Astrocyte (in vitro differentiated cells and primary cell): ENCODE measurements around the gene RSPH1.

Experiments used
- EZH2 ChIP-seq: IDR thresholded peaks from 2 replicates; pipeline ENCODE4 v1.6.1; 2012; ENCODE audit warnings: mild to moderate bottlenecking, low read length, inconsistent platforms; ENCODE audit not compliant: insufficient read depth
- TF ChIP-seq, protein P1 (sequence below): IDR thresholded peaks from 2 replicates; pipeline ENCODE4 v1.5.1; 2011; ENCODE audit warnings: low read depth, mild to moderate bottlenecking, inconsistent platforms, low read length, moderate library complexity; ENCODE audit not compliant: insufficient read depth

DNA sequence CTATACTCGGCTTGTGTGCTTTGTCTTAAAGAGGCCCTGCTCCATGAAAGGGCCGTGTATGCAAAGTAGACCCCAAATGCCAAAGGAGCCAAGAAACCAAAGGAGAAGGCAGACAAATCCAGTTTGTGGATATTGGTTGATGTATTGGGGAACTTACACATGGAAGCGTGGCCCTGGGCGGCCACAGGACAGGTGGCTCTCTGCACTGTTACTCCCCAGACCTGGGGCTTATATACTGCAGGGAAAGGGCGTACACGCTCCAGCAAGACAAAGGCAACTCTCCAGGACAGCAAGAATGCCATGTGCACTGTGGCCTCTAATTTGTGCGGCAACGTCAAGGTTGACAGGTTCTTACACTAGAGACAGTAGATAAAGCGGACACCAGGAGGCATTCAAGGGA is 24.8 kb downstream of the RSPH1 start:
- TF ChIP-seq, protein P1, sequence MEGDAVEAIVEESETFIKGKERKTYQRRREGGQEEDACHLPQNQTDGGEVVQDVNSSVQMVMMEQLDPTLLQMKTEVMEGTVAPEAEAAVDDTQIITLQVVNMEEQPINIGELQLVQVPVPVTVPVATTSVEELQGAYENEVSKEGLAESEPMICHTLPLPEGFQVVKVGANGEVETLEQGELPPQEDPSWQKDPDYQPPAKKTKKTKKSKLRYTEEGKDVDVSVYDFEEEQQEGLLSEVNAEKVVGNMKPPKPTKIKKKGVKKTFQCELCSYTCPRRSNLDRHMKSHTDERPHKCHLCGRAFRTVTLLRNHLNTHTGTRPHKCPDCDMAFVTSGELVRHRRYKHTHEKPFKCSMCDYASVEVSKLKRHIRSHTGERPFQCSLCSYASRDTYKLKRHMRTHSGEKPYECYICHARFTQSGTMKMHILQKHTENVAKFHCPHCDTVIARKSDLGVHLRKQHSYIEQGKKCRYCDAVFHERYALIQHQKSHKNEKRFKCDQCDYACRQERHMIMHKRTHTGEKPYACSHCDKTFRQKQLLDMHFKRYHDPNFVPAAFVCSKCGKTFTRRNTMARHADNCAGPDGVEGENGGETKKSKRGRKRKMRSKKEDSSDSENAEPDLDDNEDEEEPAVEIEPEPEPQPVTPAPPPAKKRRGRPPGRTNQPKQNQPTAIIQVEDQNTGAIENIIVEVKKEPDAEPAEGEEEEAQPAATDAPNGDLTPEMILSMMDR, result no peak
- no peak for TF ChIP-seq EZH2
